ENCODE data around the gene RBM12. TPM values are rescaled to one million over a fixed set of nuclear protein-coding genes. Genes with fewer than 3 reads are reported as not detected.

RBM12 gene
- total and polyA plus RNA-seq, 8 donors, result 69.5 to 103 (median 85.5) TPM

GRCh38 chr20:35643045-35643444, 21.7 kb downstream of the RBM12 start:
- no peak overlapping the region for H3K27ac ChIP-seq
- no peak for DNase-seq
- intact Hi-C loops (cut with DNase I), result no loop called here
- no peak for ATAC-seq
- H3K4me3 ChIP-seq, result no peak overlapping the region
- H3K9me3 ChIP-seq, result no peaks in the 10 kb centered on the region
- peaks cover 0 to 11% of the 10 kb centered on the region in 2 donors for H3K4me1 ChIP-seq
- no peak for TF ChIP-seq CTCF (IDR thresholded peaks at IDR 0.05)
- H3K36me3 ChIP-seq, result no peaks in the 10 kb centered on the region
- H3K27me3 ChIP-seq, result no peaks in the 10 kb centered on the region

DNA sequence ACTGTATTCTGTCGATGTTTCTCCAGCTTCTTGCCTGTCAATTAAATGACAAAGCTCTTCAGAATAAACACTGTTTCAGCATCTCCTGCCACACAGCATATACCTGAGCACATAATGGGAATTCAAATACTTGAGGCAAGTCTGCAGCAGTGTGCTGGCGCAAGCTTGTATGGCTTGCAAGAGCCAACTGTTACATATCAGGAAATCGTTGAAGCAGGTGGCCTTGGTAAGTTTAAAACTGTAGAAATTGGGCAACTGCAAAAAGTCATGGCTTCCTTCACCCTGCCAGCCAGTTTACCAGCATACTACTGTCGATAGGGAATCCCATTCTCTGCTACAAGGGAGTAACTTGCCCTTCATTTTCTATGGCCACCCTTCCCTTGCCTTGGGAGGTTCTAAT, 23.0 kb downstream of the RBM12 start:
- intact Hi-C loops (cut with DNase I), result no loop called here
- no peaks in the 10 kb centered on the region for H3K27me3 ChIP-seq
- no peak for TF ChIP-seq CTCF (IDR thresholded peaks at IDR 0.05)
- no peak overlapping the region for H3K27ac ChIP-seq
- DNase-seq, result no peak
- H3K36me3 ChIP-seq, result no peaks in the 10 kb centered on the region
- H3K4me3 ChIP-seq, result no peak overlapping the region
- no peaks in the 10 kb centered on the region for H3K9me3 ChIP-seq
- peaks cover 0 to 11% of the 10 kb centered on the region in 2 donors for H3K4me1 ChIP-seq
- ATAC-seq, result no peak

- H3K4me1 ChIP-seq, result peaks cover 0 to 19% of the 10 kb centered on the region in 2 donors
- no peak for DNase-seq
- no peak for ATAC-seq
- H3K9me3 ChIP-seq, result no peaks in the 10 kb centered on the region
- H3K36me3 ChIP-seq, result no peaks in the 10 kb centered on the region
- H3K4me3 ChIP-seq, result no peak overlapping the region
- H3K27me3 ChIP-seq, result no peaks in the 10 kb centered on the region
- TF ChIP-seq CTCF (IDR thresholded peaks at IDR 0.05), result no peak
- intact Hi-C loops (cut with DNase I), result no loop called here
- no peak overlapping the region for H3K27ac ChIP-seq
Measured at GRCh38 chr20:35640724-35641123, 24.0 kb downstream of the RBM12 start.

DNA sequence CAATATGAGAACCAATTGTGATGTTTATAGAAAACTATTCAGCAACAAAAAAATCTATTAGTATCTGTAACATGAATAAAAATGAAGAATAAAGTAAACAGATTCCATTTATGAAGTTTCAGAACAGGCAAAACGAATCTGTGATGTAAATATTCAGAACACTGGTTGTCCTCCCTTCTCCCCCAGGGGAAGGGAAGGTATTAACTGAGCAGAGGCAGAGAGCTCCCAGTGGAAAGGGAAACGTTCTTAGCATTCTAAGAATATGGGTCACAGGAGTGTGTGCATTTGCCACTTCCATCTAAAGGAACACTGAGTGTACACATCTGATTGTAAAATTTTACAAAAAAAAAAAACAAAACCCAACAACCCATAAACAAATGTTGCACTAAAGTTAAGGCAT, 25.9 kb downstream of the RBM12 start:
- Histone ChIP-seq H3K36me3 (no peaks in the 10 kb centered on the region), H3K27ac (no peak overlapping the region), H3K27me3 (no peaks in the 10 kb centered on the region), H3K4me1 (peaks cover 0 to 17% of the 10 kb centered on the region in 2 donors), H3K9me3 (no peaks in the 10 kb centered on the region), H3K4me3 (no peak overlapping the region)
- no peak for ATAC-seq
- intact Hi-C loops (cut with DNase I), result no loop called here
- TF ChIP-seq CTCF (IDR thresholded peaks at IDR 0.05), result no peak
- DNase-seq, result no peak

DNA sequence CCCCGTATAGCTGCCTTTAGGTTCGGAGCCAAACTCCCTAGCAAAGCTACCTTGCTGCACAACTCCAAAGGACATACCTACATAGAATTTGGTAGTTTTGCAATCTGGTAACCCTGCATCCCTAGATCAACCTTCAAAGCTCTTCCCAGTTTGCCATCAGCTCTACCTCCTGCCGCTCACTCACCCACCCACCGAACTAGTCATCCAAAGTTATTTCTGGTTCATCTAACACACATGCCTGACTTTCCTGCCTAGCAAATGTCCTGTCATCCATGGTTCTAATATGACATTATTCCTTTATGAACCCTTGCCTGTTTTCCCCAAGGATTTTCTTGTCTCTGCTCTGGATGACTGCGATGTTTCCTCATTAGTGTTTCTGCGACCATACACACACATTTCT, 27.4 kb downstream of the RBM12 start:
- H3K4me1 ChIP-seq, result peaks cover 0 to 17% of the 10 kb centered on the region in 2 donors
- H3K27ac ChIP-seq, result no peak overlapping the region
- DNase-seq, result no peak
- TF ChIP-seq CTCF (IDR thresholded peaks at IDR 0.05), result no peak
- ATAC-seq, result no peak
- no peaks in the 10 kb centered on the region for H3K27me3 ChIP-seq
- no peaks in the 10 kb centered on the region for H3K9me3 ChIP-seq
- intact Hi-C loops (cut with DNase I), result no loop called here
- peaks cover 0 to 7% of the 10 kb centered on the region in 2 donors for H3K36me3 ChIP-seq
- H3K4me3 ChIP-seq, result no peak overlapping the region

Data from left lung (tissue), 10 donors.